ENCODE data around the gene PER1.

Gene PER1

GRCh38 chr17:8164815-8165131, 12.6 kb upstream of the PER1 start:
- H3K4me3 ChIP-seq (ENCODE audit: low read length), result no peak overlapping the region
- no peak for DNase-seq (ENCODE audit: low read depth)
- no peak for TF ChIP-seq CTCF (conservative IDR thresholded peaks at IDR 0.05; ENCODE audit: low read depth, low read length)

- DNase-seq (ENCODE audit: low read depth), result no peak
- H3K4me3 ChIP-seq (ENCODE audit: low read length), result no peak overlapping the region
- TF ChIP-seq CTCF (conservative IDR thresholded peaks at IDR 0.05; ENCODE audit: low read depth, low read length), result no peak
Measured at GRCh38 chr17:8163978-8164814, 12.0 kb upstream of the PER1 start.

- no peak for DNase-seq (ENCODE audit: low read depth)
Measured at GRCh38 chr17:8162997-8163977, 11.1 kb upstream of the PER1 start.

GRCh38 chr17:8162233-8162996, 10.2 kb upstream of the PER1 start, which contains the start of gene VAMP2:
Gene VAMP2, minus strand, starts transcription at chr17:8162948. Its CDS starts 69 bp downstream, at chr17:8162879.
- peak; percentile 3 for TF ChIP-seq CTCF (conservative IDR thresholded peaks at IDR 0.05; ENCODE audit: low read depth, low read length)
- no peak for DNase-seq (ENCODE audit: low read depth)
- H3K4me3 ChIP-seq (ENCODE audit: low read length), result peak within 1 kb of the TSS; percentile 89

More at GRCh38 chr17:8162997-8163977, 11.1 kb upstream of the PER1 start:
- no peak for TF ChIP-seq CTCF (conservative IDR thresholded peaks at IDR 0.05; ENCODE audit: low read depth, low read length)
- peak overlapping the region; percentile 67 for H3K4me3 ChIP-seq (ENCODE audit: low read length)

GRCh38 chr17:8161289-8162232, 9.4 kb upstream of the PER1 start:
- H3K4me3 ChIP-seq (ENCODE audit: low read length), result peak overlapping the region; percentile 89
- DNase-seq (ENCODE audit: low read depth), result no peak
- no peak for TF ChIP-seq CTCF (conservative IDR thresholded peaks at IDR 0.05; ENCODE audit: low read depth, low read length)

GRCh38 chr17:8160741-8161221, 8.6 kb upstream of the PER1 start:
- no peak for DNase-seq (ENCODE audit: low read depth)
- TF ChIP-seq CTCF (conservative IDR thresholded peaks at IDR 0.05; ENCODE audit: low read depth, low read length), result no peak
- no peak overlapping the region for H3K4me3 ChIP-seq (ENCODE audit: low read length)
